Urinary bladder (tissue), 4 donors: Measurements from ENCODE around the gene RDH5. TPM values are rescaled to one million over a fixed set of nuclear protein-coding genes. Genes with fewer than 3 reads are reported as not detected.

Source experiments
- DNase-seq: peaks from one replicate; pipeline ENCODE4 v3.0.0-alpha.2; 2015; ENCODE audit errors: extremely low spot score
- H3K27ac ChIP-seq: one replicate; pipeline ENCODE4 v1.5.1; 2013; ENCODE audit warnings: low read depth, mild to moderate bottlenecking, moderate library complexity
- H3K36me3 ChIP-seq: one replicate; pipeline ENCODE4 v1.6.1; 2013; ENCODE audit warnings: mild to moderate bottlenecking, moderate library complexity; ENCODE audit not compliant: insufficient read depth
- H3K4me1 ChIP-seq: one replicate; pipeline ENCODE4 v1.6.1; 2013; ENCODE audit warnings: mild to moderate bottlenecking, moderate library complexity; ENCODE audit not compliant: insufficient read depth
- H3K4me3 ChIP-seq: one replicate; pipeline ENCODE4 v1.5.1; 2013; ENCODE audit warnings: low read depth, low read length
- WGBS: extraction: QIAGEN DNeasy Blood & Tissue Kit; methylation state at CpG from one replicate; pipeline ENCODE4 v1.1.7; 2013; 5-methylcytosine and 5-hydroxymethylcytosine counted together
- polyA plus RNA-seq: library from polyadenylated mRNA; stranded (reverse); fragments of 200-250 nt; gene quantifications from one replicate; pipeline ENCODE4 v1.2.3, GENCODE V29; 2013
- total RNA-seq: library from RNA; depleted of rRNA; stranded (reverse); fragments of >200 nt; gene quantifications from one replicate; pipeline ENCODE4 v1.2.3, GENCODE V29; 2014
- donor health status: healthy with polysubstance abuse.
- donor health status: healthy.

Gene RDH5
- total and polyA plus RNA-seq, 2 donors: 8.1 to 8.7 TPM

DNA sequence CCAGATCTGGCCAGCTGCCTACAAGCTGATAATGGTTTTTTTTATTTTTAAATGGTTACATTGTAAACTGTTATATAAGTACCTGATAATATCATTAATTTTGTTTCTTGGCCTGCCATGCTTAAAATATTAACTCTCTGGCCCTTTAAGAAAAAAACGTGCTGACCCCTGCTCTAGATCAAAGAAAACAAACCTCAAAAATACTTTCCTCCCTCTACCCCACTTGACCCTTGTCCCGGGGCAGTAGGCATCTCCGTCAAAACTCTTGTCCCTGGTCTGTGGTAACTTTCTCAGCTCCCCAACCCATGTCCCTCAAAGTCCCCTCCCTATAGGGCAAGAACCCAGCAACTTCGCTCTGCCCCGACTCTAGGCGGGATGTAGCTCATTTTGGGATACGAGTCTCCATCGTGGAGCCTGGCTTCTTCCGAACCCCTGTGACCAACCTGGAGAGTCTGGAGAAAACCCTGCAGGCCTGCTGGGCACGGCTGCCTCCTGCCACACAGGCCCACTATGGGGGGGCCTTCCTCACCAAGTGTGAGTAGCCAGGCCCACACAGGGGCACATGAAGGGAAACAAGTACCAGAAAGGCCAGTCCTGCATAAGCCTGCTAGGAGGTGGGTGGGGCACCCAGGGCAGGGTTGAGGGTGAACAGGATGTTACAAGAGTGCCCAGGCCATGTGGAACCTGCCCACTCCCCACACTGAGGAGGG lies 3.5 kb downstream of the RDH5 start:
- Histone ChIP-seq H3K4me3 (no peak overlapping the region), H3K27ac (no peak overlapping the region), H3K36me3 (no peaks in the 10 kb centered on the region), H3K4me1 (no peaks in the 10 kb centered on the region)
- WGBS: 44% methylated on average over 10 of the region's 10 CpGs
- no peak for DNase-seq

DNA sequence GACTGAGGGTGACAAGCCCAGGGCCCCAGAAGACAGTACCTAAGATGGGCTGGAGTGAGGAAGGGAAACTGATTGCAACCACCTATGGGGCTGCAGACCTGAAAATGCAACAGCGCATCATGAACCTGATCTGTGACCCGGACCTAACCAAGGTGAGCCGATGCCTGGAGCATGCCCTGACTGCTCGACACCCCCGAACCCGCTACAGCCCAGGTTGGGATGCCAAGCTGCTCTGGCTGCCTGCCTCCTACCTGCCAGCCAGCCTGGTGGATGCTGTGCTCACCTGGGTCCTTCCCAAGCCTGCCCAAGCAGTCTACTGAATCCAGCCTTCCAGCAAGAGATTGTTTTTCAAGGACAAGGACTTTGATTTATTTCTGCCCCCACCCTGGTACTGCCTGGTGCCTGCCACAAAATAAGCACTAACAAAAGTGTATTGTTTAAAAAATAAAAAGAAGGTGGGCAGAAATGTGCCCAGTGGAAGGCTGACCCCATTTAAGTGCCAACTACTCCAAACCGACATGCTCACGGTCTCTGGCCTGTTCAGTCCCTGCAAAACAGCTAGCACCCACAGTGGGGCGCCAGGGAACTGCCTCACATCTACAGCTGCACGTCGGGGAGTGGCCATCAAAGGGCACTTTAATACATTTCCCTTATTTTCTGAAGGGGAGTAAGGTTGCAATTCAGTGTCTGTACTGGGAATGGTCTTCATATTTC lies 4.2 kb downstream of the RDH5 start:
- Histone ChIP-seq H3K36me3 (no peaks in the 10 kb centered on the region), H3K4me1 (no peaks in the 10 kb centered on the region), H3K27ac (no peak overlapping the region), H3K4me3 (no peak overlapping the region)
- DNase-seq: no peak
- WGBS: 56% methylated on average over 11 of the region's 11 CpGs

DNA sequence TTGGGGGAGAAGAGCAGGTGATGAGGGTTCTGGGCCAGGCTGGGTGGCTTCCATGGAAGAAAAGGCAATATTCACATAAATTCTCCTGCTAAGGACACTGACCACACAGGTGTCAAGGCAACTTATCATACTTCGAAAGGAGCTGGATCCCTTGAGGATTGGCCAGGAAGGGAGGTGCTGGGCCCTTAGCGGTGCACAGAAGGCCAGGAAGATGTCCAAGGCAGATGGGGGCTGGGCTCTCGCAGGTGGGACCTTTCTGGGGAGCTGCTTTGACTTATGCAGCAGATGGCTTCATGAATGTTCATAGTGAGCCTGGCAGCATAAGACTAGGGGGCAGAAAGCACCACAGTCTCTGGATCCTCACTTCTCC lies 4.7 kb downstream of the RDH5 start:
- WGBS: 46% methylated on average over 3 of the region's 3 CpGs
- no peak for DNase-seq
- no peaks in the 10 kb centered on the region for H3K4me1 ChIP-seq
- no peaks in the 10 kb centered on the region for H3K36me3 ChIP-seq
- H3K27ac ChIP-seq: no peak overlapping the region
- H3K4me3 ChIP-seq: no peak overlapping the region

DNA sequence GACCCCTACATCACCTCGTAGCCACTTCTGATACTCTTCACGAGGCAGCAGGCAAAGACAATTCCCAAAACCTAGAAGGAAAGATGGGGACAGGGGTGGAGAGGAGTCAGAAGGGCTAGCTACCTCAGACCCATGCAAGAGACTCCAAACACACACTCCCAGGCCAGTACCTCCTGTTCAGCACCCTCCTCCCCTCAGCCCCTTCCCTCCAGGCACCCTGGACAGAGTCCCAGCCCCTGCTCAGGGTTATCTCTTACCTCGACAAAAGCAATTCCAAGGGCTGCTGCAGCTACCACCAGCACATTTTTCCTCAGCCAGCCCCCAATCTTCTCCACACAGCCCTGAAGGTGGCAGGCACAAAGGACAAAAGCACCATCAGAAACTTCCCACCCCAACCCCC lies 5.4 kb downstream of the RDH5 start:
- H3K4me1 ChIP-seq: no peaks in the 10 kb centered on the region

DNA sequence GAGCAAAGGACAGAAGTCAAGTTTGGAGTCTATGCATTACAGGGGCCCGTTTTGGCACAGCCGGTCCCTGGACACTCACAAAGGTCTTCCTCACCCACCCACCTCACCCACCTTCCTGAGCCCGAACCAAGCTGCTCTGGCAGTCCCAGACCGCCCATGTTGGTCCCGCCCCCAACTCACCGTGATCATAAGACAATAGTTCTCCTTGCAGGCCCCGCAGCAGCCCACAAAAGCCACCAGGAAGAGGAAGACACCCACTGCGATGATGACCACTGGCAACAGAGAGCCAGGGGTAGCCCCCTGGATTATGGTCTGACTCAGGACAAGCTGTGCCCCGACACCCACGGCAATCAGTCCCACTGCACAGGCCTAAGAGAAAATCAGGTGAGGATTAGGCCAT lies 6.8 kb downstream of the RDH5 start:
- Histone ChIP-seq H3K36me3 (no peaks in the 10 kb centered on the region), H3K4me1 (no peaks in the 10 kb centered on the region), H3K27ac (no peak overlapping the region), H3K4me3 (no peak overlapping the region)
- WGBS: 49% methylated on average over 10 of the region's 10 CpGs
- DNase-seq: no peak

More for the DNA sequence above, 5.4 kb downstream of the RDH5 start:
- 54% methylated on average over 3 of the region's 3 CpGs for WGBS
- H3K4me3 ChIP-seq: no peak overlapping the region
- no peak overlapping the region for H3K27ac ChIP-seq
- no peaks in the 10 kb centered on the region for H3K36me3 ChIP-seq
- no peak for DNase-seq

DNA sequence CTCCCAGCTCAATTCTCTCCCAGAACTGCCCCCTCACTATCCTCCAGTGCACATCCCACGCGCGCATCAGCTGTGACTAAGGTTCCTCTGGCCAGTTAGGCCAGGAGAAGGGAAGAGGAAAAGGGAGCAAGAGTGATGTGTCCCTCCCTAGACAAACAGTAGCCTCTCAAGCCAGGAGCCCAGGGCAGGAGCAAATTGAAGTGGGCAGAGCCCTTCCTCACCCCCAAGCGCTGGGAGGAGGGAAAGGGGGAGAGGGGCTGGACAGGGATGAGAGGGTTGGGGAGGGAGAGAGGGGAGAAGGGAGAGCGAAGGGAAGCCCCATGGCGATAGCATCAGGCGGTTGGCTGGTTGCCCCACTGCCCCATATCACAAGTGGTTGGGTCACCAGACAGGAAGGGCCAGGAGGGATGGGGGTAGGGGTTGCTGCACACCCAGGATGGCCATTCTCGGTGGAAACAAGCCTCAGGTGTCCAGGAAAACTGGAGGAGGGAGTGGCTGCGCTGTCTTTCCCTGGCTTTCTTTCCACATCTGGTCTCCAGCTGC lies 7.5 kb downstream of the RDH5 start:
- DNase-seq: no peak

DNA sequence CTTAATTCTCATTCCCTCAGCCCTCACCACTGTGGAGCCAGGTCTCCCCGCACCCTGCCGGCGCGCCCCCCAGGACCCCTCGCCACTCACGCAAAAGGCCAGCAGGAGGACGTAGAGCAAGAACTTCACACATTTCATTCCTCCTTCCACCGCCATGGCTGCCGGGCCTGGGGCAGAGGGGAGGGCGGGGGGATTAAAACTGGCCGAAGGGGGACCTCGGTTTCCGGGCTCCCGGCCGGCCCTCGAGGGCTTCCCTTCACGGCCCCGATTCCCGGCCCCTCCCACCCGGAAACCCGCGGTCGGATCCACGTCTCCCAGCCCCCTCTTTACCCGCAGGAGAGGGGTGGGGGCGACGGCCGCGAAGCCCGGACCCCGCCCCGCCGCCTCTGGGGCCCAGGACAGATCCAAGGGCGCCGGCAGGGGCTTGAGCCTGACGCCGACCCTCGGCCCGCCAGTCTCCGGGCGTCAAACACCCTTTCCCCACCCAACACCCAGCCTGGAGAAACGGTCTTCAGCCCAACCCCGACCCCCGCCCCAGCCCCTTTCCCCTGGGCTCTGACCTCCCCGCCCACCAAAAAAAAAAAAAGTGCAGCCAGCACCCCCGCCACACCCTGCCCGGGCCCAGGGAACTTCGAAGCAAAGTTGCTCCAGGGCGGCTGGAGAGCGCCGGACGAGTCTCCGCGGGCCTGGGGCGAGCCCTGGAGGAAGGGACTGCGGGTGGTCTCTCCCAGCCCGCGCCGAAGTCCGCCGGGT lies 8.2 kb downstream of the RDH5 start:
- Histone ChIP-seq H3K36me3 (no peaks in the 10 kb centered on the region), H3K27ac (peak overlapping the region; percentile 94), H3K4me1 (no peaks in the 10 kb centered on the region), H3K4me3 (peak overlapping the region; percentile 68)
- under 1% methylated on average over 61 of the region's 61 CpGs for WGBS
- no peak for DNase-seq

More for the DNA sequence above, 7.5 kb downstream of the RDH5 start:
- no peaks in the 10 kb centered on the region for H3K36me3 ChIP-seq
- H3K4me1 ChIP-seq: no peaks in the 10 kb centered on the region
- H3K4me3 ChIP-seq: peak overlapping the region; percentile 68
- H3K27ac ChIP-seq: peak overlapping the region; percentile 94
- 9% methylated on average over 9 of the region's 9 CpGs for WGBS

DNA sequence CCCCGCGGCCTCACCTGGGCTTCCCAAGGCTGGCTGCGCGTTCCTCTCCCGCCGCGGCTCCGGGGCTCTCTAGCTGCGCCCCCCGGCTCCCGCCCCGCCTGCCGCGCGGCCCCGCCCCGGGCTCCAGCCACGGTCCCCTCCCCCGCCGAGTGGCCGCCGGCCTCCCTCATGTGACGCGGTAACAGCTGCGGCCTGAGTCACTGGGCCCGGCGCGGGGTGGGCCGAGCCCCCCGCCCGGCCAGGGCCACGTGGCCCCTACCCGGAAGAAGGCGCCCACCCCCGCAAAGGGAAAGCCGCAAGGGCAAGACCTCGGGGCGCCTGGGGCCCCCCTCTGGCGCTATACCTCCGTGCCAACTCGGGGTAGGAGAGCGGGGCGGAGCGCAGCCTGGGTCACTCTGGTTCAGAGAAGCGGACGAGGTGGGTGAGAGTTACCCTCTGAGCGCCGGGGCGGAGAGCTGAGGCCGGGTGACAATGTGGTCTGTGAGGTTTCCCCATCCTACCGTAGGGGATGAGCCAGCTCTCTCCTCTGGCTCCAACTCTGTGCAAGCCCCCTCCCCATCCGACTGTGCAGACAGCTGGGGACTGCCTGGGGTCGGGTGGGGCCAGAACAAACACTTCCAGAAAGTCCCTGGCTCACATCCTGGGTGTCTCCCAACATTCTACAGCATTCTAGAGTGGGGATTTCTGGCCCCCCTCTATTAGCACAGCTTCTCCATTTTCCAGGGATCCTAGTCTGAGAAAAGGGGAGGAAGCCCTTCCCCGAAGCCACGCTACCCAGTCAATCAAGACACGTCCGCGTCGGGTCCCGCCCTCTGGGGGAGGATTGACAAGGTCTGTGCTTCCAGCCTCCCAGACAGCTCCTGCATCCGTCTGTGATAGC lies 9.0 kb downstream of the RDH5 start, which contains the start of gene CD63:
Gene CD63, minus strand, starts transcription at position 71 of the 880 bp plus-strand sequence. CDS start 668 bp downstream, outside the sequence.
- under 1% methylated on average over 61 of the region's 61 CpGs for WGBS
- DNase-seq: peak; percentile 90
- H3K4me3 ChIP-seq: peak within 1 kb of the TSS; percentile 68
- H3K36me3 ChIP-seq: no peaks in the 10 kb centered on the region
- no peaks in the 10 kb centered on the region for H3K4me1 ChIP-seq
- peak within 1 kb of the TSS; percentile 94 for H3K27ac ChIP-seq

DNA sequence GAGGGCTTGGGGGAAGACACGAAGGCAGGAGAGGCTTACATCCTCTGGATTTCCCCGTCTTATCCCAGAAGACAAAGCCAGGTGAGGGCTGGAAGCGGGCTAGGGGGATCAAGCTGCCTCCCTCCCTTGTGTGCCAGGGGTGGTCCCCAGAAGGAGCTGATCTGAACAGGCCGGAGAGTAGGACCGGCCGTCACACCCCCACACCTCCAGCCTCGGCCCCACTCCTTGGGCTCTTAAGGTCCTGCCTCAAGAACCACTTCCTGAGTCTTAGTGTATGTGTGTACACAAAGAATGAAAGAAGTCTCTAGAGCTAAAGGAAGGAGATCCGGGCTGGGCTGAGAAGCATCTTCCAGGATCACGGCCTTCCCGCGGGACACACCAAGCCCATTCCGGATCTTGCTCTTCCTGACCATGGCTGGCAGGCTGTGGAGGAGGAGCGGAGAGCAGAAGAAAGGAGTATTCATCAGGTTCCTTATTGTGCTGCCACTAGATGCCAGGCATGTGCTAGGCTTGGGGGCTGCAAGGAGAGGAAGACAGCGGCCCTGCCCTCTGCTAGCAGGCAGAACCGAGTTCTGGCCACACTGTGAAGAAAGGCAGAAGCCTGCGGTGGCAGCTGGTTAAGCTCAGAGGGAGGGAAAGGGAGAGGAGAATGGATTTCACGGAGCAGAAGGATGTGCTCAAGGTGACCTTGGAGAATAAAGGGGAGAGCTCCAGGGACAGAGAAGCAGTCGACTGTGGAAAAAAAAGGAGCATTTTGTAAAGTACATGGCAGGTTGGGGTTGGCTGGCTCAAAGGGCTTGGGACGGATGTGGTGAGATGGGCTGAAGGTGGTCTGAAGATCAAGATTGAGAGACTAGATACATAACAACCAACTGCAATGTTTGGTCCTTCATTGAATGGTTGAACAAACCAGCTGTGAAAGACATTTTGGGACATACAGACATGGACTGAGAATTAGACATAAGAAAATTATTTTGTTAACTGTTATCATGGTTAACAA lies 9.9 kb downstream of the RDH5 start:
- Histone ChIP-seq H3K4me1 (no peaks in the 10 kb centered on the region), H3K27ac (peak overlapping the region; percentile 93), H3K36me3 (no peaks in the 10 kb centered on the region), H3K4me3 (peak overlapping the region; percentile 68)
- WGBS: 5% methylated on average over 19 of the region's 19 CpGs
- DNase-seq: no peak

DNA sequence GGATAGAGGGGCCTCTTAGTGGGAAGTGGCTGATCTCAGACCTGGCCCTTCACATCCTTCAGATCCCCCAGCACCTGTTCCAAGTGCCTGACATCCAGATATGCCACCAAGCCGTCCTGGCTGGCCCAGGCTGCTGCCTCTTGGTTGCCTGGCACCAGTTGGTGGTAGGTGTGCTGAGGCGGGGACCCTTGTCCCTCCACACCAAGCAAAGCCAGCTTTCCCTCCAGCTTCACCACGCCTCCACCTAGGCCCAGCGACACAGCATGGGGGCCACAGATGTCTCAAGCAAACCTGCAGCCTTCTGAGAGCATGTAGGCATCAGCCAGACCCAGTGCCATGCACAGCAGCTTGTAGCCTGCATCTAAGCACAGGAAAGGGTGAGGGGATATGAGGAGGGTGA lies 12.1 kb downstream of the RDH5 start:
- Histone ChIP-seq H3K36me3 (no peaks in the 10 kb centered on the region), H3K4me1 (no peaks in the 10 kb centered on the region), H3K27ac (no peak overlapping the region), H3K4me3 (no peak overlapping the region)
- no peak for DNase-seq
- 82% methylated on average over 4 of the region's 4 CpGs for WGBS

DNA sequence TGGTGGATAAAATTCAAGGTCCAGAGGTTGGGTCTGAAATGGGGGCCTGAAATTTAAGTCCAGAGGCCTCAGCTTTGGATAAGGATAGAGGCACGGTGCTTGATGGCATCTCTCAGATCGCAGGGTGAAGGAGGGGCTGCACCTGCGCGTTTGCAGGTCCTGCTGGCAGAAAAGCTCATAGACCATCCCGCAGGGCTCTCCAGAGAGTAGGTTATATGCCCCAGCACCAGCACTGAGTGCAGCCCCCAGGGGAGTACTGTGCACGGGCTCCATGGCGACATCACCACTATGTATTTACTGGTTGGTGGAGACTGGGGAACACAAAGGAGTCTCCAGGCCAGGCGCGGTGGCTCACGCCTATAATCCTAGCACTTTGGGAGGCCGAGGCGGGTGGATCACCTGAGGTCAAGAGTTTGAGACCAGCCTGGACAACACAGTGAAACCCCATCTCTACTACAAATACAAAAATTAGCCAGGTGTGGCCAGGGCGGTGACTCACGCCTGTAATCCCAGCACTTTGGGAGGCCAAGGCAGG lies 12.9 kb downstream of the RDH5 start:
- Histone ChIP-seq H3K36me3 (no peaks in the 10 kb centered on the region), H3K27ac (no peak overlapping the region), H3K4me3 (no peak overlapping the region), H3K4me1 (no peaks in the 10 kb centered on the region)
- DNase-seq: no peak
- 89% methylated on average over 14 of the region's 14 CpGs for WGBS

DNA sequence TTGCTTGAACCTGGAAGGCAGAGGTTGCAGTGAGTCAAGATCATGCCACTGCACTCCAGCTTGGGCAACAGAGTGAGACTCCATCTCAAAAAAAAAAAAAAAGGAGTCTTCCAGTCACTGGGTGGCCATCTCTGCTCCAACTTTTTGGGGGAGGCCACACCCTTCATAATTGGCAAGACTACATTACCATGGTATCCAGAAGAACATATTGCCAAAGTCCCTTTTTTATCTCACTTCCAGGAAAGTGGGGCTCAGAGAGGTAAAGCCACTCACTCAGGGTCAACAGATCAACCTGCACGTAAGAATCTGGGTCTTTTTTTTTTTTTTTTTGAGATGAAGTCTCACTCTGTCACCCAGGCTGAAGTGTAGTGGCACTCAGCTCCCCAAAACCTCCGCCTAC lies 13.7 kb downstream of the RDH5 start:
- no peak for DNase-seq
- Histone ChIP-seq H3K4me1 (no peaks in the 10 kb centered on the region), H3K4me3 (no peak overlapping the region), H3K27ac (no peak overlapping the region), H3K36me3 (no peaks in the 10 kb centered on the region)
- WGBS: 87% methylated on average over 2 of the region's 2 CpGs
